ENCODE measurements around the gene ATG3. TPM values are rescaled to one million over a fixed set of nuclear protein-coding genes. Genes with fewer than 3 reads are reported as not detected.
"Not testable (repeated sequence)": the region's sequence is repeated elsewhere in the genome, so short reads cannot be mapped to it uniquely, and the experiment has no call there.

Gene ATG3
- polyA plus RNA-seq, 5 donors: 37.4 to 48.8 (median 42.9) TPM

DNA sequence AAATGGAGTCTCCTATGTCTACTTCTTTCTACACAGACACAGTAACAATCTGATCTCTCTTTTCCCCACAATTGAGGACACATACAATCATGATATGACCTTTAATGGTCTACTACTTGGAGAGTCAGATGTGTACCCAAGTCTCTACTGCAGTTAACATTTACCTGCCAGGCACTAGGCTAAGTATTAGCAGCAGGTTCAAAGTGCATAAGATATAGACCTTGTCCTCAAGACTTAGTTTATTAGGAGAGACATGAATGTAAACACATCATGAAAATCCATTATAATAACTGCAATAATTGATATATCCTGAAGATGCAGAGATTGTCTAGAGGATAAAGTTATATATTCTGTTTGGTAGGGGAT, 3.2 kb upstream of the ATG3 start:
- no peak for DNase-seq

DNA sequence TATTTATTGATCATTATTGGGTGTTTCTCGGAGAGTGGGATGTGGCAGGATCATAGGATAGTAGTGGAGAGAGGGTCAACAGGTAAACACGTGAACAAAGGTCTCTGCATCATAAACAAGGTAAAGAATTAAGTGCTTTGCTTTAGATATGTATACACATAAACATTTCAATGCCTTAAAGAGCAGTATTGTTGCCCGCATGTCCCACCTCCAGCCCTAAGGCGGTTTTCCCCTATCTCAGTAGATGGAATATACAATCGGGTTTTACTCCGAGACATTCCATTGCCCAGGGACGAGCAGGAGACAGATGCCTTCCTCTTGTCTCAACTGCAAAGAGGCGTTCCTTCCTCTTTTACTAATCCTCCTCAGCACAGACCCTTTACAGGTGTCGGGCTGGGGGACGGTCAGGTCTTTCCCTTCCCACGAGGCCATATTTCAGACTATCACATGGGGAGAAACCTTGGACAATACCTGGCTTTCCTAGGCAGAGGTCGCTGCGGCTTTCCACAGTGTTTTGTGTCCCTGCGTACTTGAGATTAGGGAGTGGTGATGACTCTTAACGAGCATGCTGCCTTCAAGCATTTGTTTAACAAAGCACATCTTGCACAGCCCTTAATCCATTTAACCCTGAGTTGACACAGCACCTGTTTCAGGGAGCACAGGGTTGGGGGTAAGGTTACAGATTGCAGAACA, 2.6 kb upstream of the ATG3 start:
- DNase-seq: not testable (repeated sequence)

DNA sequence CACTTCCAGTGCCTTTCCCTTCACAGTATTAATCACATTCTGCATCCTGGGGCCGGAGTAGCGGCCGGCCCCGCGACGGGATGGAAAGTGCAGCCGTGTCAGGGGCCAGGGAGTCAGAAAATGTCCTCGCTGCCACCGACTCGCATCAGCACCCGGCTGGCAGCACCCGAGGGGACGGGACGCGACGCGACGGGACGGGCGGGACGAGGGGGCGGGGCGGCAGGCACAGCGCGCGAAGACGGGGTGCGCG, 353 bp downstream of the ATG3 start:
- no peak for DNase-seq

DNA sequence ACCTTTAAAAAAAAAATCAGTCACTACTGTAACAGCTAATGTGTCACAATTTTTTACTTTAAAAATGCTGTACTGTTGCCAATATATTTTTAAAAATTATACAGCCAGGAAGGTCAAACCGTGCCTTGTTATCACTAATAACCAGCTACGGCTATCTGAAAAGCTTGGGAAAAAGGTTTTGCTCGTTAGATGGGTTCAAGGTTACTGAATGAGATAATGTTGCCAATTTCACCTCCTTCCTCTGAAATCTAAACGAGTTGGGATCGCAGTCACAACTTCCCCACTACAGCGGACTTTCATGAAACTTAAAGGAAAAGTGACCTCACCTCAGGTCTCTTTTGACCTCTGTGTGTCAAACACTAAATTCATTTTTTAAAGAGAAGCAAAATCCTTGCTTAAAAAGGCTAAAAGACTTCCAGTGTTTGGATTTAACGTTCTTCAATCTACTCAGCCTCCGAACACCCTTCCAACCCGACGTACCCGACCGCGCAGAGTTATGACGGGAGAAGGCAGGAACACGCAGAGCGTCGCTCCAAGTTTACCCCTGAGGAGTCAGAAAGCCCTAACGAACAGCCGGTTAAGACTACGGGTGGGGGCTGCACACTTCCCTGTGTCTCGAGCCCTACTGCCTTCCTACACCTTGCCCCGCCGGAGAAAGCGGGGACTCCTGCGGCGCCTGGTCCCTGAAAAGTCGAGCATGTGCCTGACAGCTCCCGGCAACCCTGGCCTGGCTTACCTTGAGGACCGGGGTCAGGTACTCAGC, 860 bp downstream of the ATG3 start:
- DNase-seq: peak; percentile 67 to 73

DNA sequence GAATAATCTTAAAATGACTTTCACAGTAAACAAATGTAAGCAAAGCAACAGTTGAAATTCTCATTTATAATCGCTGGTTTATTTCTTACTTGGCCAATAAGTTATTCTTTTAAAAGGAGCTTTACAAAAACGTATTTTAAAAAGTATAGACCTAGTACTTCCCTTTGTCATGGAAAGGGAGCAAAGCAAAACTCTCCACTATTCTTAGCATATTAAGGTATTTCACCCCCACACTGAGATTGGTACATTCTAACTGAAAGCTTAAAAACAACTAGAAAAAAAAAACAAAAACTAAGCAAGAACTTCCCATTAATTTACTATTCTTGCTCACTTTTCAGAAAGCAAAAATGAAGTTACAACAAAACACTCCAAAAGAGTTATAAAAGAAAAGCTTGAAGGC, 1.5 kb downstream of the ATG3 start:
- no peak for DNase-seq

DNA sequence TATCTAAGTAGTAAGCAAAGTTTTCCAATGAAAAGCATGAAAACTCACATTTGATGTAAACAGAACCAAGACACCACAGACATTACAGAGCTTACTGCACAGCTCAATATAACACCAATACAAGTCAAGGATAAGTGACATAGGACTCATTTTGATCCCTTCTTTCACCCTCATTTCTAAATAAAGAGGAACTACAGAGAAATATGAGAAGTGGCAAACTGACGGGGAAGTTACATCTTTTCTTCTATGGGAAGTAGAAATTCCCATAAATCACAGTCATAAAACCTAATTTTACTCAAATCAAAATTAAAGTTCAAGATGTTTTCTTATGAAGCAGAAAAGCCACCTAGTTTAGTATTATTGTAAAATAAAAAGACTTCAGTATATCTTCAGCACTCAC, 3.8 kb downstream of the ATG3 start:
- DNase-seq: no peak

DNA sequence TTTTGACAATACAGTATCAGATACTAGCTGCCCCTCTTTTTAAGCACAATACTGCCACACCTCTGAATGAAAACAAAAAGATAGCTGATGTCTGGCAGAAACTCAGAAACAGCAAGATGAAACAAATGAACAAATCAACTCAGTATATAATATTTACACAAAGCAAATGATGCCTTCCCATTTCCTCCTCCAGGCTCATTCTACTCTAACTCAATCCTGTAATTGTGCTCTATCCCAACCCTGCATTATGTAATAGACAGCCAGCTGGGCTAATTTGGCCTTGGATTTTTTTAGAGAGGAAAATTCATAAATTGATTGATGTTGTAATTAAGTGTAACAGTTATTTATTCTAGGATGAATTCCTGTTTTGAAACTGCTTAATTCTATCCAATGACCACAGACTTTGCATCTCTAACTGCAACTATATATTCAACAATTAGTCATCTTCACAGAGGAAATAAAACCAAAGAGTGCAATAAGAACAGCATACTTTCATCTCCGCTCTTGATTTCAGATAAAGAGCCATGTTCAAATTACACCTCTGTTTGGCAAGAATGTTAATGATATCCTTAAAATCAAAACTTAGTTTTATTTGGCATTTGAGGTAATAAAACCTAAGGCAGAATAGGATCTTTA, 6.1 kb downstream of the ATG3 start:
- DNase-seq: no peak

DNA sequence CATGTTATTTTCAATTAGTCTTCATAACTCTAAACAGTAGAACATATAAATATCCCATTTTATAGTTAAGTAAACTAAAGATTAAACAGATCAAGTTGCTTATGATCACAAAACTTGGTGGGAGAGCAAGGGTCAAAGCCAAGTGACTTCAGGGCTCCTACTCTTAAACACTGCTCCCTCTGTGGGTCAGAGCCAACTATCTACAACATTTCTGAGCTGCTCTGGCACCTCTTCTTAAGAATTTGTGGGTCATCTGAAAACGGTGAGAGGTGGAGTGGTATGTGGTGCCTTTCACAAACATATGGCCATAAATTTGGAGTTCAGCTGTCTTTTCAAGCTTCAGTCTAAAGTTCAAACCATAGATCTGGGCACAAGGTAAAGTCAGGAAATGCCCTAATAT, 10.9 kb downstream of the ATG3 start:
- no peak for DNase-seq

DNA sequence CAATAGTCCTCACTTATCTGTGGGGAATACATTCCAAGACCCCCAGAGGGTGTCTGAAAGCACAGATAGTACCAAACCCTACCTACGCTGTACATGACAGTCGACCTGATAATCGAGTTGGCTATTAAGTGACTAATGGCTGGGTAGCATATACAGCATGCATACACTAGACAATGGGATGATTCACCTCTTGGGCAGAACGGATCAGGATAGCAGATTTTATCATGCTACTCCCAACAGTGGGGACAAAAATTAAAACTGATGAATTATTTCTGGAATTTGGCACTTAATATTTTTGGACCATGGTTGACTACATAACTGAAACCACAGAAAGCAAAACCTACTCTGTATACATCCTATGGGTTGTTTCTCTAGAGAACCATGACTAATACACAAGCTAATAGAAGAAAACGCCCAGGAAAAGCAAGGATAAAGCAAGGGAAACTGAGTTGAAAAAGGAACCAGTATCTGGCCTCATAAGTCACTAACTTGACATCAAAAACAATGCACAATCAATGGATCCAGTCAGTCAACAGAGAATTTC, 15.5 kb downstream of the ATG3 start:
- no peak for DNase-seq

DNA sequence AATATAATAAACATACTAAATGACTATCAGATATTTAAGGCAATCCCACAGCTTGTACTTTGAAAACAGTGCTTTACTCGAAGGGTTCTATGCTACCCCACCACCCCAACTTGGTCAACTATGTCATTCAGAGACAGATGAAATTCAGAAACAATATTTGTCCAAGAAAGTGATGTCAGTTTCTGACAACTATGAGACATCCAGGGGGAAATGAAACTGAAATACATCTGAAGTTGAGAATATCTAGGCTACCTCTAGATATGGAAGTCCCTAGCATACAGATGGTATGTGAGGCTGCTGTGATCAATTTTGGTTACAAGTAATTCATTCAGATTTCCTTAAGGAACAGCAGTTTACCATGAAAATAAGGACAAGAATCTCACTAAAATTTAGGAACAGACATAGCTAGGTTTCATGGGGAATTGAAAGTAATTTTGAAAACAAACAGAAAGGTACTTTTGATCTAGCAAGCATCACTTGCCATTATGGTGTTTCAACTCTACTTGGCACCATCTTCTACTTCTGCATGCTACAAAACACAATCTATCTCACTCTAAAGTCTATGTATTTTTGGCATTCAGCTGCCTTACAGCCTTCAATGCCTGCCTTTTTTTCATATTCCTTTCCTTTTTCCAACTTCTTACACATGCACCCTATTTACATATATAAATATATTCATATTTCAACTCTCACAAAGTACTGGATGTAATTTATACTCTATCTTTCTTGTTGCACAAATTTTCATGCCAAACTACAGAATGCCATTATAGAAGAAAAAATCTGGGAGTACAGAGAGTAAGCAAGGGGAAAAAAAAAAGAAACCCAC, 21.7 kb downstream of the ATG3 start:
- no peak for DNase-seq

DNA sequence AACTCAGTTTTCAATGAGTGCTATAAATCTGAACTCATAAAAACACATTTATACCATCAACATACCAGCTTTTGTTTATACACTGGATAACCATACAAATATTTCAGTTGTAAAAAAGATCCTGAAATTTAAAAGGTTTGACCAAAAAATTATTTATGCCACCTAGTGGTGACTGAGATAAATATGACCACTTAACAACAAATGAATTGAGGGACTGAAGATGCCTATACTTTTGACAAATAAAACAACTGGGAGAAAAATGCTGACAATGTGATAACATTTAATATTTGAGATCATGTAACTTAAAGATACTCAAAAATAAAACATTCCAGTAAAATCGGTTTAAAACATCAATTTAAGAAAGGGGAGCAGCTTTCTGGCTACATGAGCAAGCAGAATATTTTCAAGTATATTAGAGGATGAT, 30.4 kb downstream of the ATG3 start:
- DNase-seq: no peak

DNA sequence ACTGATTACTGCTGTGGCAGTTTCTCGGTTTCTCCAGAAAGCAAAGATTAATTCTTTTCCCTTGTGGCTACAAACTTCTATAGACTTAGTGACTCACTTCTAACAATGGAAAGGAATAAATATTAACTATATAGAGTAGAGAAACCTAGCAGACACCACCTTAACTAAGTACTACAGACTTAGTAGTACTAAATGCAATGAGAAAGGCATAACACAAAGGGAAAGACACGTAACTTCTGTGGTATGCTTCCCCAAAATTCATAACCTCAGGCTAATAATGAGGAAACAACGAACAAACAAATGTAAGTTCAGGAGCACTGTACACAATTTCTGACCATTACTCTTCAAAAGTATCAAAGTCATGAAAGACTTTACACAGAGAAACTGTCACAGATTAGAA, 31.2 kb downstream of the ATG3 start:
- DNase-seq: no peak

DNA sequence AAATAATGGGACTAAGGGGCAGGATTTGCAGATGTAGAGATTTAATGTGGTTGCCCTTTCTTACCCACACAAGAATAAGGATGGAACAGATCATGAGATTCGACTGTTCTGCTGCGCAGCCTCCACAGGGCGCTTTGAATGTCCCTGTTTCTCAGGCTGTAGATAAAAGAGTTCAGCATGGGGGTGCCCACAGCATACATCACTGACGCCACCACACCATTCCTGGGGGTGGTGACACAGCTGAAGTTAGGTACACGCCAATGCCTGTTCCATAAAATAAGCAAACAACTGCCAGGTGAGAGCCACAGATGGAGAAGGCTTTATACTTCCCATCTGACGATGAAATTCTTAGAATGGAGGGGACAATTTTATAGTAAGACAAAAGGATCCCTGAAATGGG, 37.6 kb downstream of the ATG3 start:
- not testable (repeated sequence) for DNase-seq

DNA sequence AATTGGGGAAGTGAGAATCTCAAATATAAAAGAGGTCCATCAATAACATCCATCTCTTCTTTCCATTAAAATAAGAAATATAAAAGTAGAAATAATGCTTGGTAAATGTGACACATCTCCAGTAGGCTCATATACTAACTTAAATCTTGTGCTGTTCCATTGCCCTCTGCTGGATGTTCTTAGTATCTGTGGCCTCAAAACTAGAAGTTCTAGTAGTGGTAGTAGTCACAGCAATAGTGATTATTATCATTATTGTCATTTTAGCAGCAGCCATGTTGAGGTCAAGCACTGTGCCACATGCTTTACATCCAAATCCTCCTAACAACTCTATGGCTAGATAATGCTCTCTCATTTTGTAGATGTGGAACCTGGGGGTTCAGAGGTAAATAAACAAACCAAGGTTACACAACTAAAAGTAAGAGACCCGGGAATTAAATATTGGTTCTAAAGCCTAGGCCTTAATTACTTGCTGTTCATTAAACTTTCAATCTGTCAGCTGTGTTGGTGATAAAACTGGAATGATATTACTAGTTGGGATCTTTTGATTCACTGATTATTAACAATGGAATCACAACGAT, 42.2 kb downstream of the ATG3 start:
- peak; percentile 36 to 50 for DNase-seq

DNA sequence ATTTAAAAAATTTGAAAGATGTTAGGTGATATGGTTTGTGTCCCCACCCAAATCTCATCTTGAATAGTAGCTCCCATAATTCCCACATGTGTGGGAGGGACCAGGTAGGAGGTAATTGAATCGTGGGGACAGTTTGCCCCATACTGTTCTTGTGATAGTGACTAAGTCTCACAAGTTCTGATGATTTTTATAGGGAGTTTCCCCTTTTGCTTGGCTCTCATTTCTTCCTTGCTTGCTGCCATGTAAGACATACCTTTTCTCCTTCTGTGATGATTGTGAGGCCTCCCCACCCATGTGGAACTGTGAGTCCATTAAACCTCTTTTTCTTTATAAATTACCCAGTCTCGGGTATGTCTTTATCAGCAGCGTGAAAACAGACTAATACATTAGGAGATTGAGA, 42.8 kb downstream of the ATG3 start:
- DNase-seq: not testable (repeated sequence)

DNA sequence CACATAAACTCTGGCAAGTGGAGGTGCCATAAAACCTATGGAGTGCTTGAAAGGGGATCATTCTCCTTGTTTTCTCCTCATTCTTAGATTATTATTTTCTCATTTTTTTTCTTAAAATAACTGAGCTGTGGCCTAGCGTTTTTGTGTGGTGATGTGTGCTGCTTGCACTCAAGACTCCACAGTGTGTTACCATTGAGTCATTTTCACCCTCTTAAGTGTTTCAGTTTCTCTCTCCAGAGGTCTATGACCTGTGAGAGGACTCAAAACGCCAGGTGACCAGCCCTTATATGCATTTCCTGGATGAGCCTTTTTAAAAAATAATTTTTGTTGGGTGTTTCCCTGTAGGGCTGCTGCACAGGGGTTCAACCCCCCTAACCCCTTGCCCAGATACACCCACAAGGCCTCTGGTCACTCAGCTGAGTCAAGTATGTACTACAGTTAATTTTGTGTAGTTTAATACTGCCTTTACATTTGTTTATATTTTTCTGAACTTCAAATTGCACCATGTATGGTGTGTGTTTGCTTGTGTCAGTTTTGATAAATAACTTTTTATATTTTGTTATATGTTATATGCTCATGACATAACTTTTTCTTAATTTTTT, 47.1 kb downstream of the ATG3 start:
- DNase-seq: no peak

DNA sequence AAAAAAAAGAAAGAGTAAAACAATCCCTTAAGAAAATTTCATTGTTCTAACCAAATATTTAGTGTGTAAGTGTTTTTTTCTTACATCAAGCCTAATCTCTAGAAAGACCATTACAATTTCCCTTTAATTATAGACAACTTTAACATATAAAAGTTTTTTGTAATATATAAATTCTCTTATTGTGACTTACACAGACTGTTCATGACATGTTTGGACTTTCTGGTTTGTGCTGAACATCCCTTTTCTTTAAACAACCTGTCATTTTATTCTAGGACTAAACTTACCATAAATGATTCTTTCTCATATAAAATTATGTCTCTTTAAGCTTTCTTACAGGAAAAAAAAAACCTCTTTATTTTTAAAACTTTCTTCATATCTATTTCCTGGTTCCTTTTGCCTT, 49.4 kb downstream of the ATG3 start:
- no peak for DNase-seq

DNA sequence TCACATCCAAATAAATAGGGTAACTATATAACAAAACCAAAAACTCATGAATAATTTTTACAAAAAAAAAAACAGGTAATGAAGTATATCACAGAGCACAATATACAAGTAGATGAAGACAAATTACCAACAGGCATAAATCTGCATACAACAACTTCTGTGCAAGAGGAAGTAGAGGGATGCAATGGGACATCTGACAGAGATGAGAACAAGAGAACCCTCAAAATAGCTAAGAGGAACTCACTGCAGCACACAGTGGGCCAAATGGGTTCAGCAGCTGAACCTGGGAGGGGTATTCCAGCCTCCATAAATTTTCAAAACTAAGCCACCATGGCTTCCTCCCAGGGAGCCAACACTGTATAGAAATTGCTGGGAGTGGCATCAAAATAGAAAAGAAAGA, 52.9 kb downstream of the ATG3 start:
- no peak for DNase-seq

DNA sequence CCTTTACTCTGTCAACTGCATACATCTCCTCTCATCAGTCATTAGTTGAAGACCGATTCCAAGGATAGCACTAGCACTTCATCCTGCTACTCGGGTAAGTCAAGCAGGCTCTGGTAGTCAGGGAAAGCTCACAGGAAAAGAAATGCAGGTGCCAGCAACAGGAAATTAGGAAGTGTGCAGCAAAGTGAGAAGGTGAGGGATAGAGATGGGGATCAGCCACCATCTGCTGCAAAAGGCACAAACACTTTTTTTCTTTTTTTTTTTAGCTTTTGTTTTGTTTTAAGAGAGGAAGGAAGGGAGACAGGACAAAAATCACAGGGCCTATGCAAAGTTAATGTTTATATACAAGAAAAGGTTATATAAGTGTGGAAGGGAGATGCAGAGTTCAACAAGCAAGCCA, 53.5 kb downstream of the ATG3 start:
- peak in 1 of 2 donors; percentile 14 for DNase-seq

DNA sequence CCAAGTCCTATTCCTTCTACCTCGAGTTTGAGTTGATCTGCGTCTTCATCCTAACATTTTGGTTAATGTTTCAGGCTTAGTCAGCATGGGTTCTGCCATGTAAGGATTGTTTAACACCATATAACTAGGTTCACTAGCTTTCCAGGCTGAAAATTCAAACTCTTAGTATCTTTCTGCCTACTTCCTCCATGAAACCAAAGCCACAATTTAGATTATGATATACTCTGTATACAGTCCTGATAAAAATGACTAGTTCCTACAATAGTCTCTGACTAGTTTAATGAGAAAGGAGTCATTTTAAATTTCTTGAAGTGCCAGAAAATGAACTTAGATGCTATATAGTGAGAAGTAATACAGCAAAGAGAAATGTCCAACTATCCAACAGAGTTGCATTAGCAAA, 55.9 kb downstream of the ATG3 start:
- no peak for DNase-seq

DNA sequence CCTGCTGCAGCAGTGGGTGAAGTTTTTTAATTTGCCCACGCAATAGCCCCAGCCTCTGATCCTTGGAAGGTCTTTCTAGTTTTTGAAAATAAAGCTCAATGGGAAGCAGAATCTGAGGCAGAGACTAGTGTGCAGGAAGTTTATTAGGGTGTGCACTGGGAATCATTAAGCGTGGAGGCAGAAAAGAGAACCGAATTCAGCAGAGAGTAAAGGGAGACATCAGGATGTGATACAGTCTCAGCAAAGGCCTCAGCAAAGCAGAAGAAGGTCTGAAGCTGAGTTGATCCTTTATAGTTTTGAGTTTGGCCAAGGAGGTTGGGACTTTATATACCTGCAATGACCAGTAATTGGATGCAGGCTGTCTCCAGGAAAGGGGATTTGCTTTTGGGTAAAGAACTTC, 57.6 kb downstream of the ATG3 start:
- DNase-seq: no peak
